ENCODE data around the gene NUP35. TPM values are rescaled to one million over a fixed set of nuclear protein-coding genes. Genes with fewer than 3 reads are reported as not detected.

Gene NUP35
- total RNA-seq, 6 donors from 2014 or later: 3.8 to 17.5 (median 13.5) TPM

Other genes with a start within 250 kb of the NUP35 start
- 100 to 1,000 TPM in 2 of 6 donors, 10 to 100 TPM in 4; 34.2 to 129 (median 83.9) TPM for gene NCKAP1, start 86.0 kb upstream of the NUP35 start, total RNA-seq
- gene DUSP19, start 45.7 kb upstream of the NUP35 start, total RNA-seq: 1 to 10 TPM in 5 of 6 donors, under 1 TPM in 1; 1.00 to 3.5 (median 1.5) TPM